Chondrocyte (in vitro differentiated cells): ENCODE data around the gene XG. TPM values are rescaled to one million over a fixed set of nuclear protein-coding genes. Genes with fewer than 3 reads are reported as not detected.
"Not testable (repeated sequence)": the region's sequence is repeated elsewhere in the genome, so short reads cannot be mapped to it uniquely, and the experiment has no call there.

Experiments
- DNase-seq: peaks from one replicate; pipeline ENCODE4 v3.0.0; 2021; ENCODE audit warnings: mixed read lengths, low spot score
- H3K27ac Mint-ChIP-seq: one replicate; pipeline ENCODE4 v1.8.0; 2021; ENCODE audit warnings: mild to moderate bottlenecking, moderate library complexity, mixed read lengths; ENCODE audit not compliant: unreplicated experiment
- H3K27me3 Mint-ChIP-seq: 2 replicates; pipeline ENCODE4 v1.8.0; 2021; ENCODE audit warnings: low read depth, mixed read lengths
- H3K36me3 Mint-ChIP-seq: 2 replicates; pipeline ENCODE4 v1.8.0; 2021; ENCODE audit warnings: low read depth, mixed read lengths
- H3K4me1 Mint-ChIP-seq: 2 replicates; pipeline ENCODE4 v1.8.0; 2021; ENCODE audit warnings: low read depth, mild to moderate bottlenecking, mixed read lengths
- H3K4me3 Mint-ChIP-seq: one replicate; pipeline ENCODE4 v1.8.0; 2021; ENCODE audit warnings: mild to moderate bottlenecking, moderate library complexity, mixed read lengths; ENCODE audit not compliant: unreplicated experiment
- H3K9me3 Mint-ChIP-seq: 2 replicates; pipeline ENCODE4 v1.8.0; 2021; ENCODE audit warnings: low read depth, mixed read lengths
- total RNA-seq: library from RNA; stranded (reverse); gene quantifications from 3 replicates; pipeline ENCODE4 v1.2.1, GENCODE V29; 2021
- TF ChIP-seq, protein P1 (sequence below): fragments of 200-600 bp; sonication (generic); IDR thresholded peaks from 2 replicates; pipeline ENCODE4 v1.5.0; 2021; ENCODE audit warnings: antibody characterized with exemption, mild to moderate bottlenecking, moderate library complexity

XG gene
- total RNA-seq, 1 donor from 2014 or later, result not detected

DNA sequence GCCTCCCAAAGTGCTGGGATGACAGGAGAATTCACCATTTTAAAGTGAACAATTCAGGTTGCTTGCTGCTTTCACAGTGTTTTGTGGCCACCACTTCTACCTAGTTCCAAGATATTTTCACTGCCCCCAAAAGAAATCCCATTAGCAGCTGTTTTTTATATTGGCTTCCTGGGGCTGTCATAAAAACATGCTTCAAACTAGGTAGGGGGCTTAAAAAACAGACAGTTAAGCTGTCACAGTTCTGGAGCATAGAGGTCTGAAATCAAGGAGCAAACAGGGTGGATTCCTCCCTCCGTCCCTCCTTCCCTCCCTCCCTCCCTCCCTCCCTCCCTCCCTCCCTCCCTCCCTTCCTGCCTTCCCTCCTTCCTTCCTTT lies 3.0 kb upstream of the XG start:
- no peaks in the 10 kb centered on the region for H3K9me3 Mint-ChIP-seq
- H3K27ac Mint-ChIP-seq, result no peak overlapping the region
- H3K27me3 Mint-ChIP-seq, result no peaks in the 10 kb centered on the region
- peaks cover 26% of the 10 kb centered on the region for H3K4me1 Mint-ChIP-seq
- H3K36me3 Mint-ChIP-seq, result peaks cover 2% of the 10 kb centered on the region
- TF ChIP-seq, protein P1, sequence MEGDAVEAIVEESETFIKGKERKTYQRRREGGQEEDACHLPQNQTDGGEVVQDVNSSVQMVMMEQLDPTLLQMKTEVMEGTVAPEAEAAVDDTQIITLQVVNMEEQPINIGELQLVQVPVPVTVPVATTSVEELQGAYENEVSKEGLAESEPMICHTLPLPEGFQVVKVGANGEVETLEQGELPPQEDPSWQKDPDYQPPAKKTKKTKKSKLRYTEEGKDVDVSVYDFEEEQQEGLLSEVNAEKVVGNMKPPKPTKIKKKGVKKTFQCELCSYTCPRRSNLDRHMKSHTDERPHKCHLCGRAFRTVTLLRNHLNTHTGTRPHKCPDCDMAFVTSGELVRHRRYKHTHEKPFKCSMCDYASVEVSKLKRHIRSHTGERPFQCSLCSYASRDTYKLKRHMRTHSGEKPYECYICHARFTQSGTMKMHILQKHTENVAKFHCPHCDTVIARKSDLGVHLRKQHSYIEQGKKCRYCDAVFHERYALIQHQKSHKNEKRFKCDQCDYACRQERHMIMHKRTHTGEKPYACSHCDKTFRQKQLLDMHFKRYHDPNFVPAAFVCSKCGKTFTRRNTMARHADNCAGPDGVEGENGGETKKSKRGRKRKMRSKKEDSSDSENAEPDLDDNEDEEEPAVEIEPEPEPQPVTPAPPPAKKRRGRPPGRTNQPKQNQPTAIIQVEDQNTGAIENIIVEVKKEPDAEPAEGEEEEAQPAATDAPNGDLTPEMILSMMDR, result no peak
- no peak for DNase-seq
- H3K4me3 Mint-ChIP-seq, result no peak overlapping the region

- H3K27me3 Mint-ChIP-seq, result no peaks in the 10 kb centered on the region
- H3K4me3 Mint-ChIP-seq, result no peak overlapping the region
- H3K36me3 Mint-ChIP-seq, result no peaks in the 10 kb centered on the region
- TF ChIP-seq, protein P1, result no peak
- no peaks in the 10 kb centered on the region for H3K9me3 Mint-ChIP-seq
- H3K27ac Mint-ChIP-seq, result no peak overlapping the region
- no peak for DNase-seq
- peaks cover 13% of the 10 kb centered on the region for H3K4me1 Mint-ChIP-seq
Measured at GRCh38 chrX:2751291-2751690, 549 bp upstream of the XG start.

GRCh38 chrX:2752441-2752840 lies 601 bp downstream of the XG start:
- not testable (repeated sequence) for H3K36me3 Mint-ChIP-seq, H3K4me3 Mint-ChIP-seq, H3K27ac Mint-ChIP-seq, H3K4me1 Mint-ChIP-seq, H3K27me3 Mint-ChIP-seq, H3K9me3 Mint-ChIP-seq, DNase-seq

- H3K27me3 Mint-ChIP-seq, H3K27ac Mint-ChIP-seq, H3K4me3 Mint-ChIP-seq, H3K4me1 Mint-ChIP-seq, DNase-seq, H3K9me3 Mint-ChIP-seq, H3K36me3 Mint-ChIP-seq: not testable (repeated sequence)
Measured at GRCh38 chrX:2755163-2755715, 3.4 kb downstream of the XG start.

GRCh38 chrX:2756548-2756947 lies 4.7 kb downstream of the XG start:
- DNase-seq, result no peak
- H3K4me3 Mint-ChIP-seq, result no peak overlapping the region
- H3K36me3 Mint-ChIP-seq, result peaks cover 1% of the 10 kb centered on the region
- peaks cover 5% of the 10 kb centered on the region for H3K4me1 Mint-ChIP-seq
- H3K9me3 Mint-ChIP-seq, result no peaks in the 10 kb centered on the region
- no peak overlapping the region for H3K27ac Mint-ChIP-seq
- H3K27me3 Mint-ChIP-seq, result no peaks in the 10 kb centered on the region
- TF ChIP-seq, protein P1, result no peak

DNA sequence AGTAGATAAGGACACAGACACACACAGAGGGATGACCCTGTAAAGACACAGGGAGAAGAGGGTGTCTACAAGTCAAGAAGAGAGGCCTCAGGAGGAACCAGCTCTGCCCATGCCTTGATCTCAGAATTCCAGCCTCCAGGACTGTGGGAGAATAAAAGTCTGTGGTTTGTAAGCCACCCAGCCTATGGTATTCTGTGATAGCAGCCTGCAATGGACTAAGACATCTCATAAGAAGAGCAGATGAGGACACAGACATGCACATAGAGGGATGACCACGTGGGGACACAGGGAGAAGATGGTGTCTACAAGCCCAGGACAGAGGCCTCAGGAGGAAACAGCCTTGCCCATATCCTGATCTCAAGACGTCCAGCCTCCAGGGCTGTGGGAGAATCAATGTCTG lies 9.4 kb downstream of the XG start:
- no peak for DNase-seq

GRCh38 chrX:2762671-2763070 lies 10.8 kb downstream of the XG start:
- H3K27ac Mint-ChIP-seq, H3K36me3 Mint-ChIP-seq, H3K9me3 Mint-ChIP-seq, DNase-seq, H3K4me3 Mint-ChIP-seq, H3K27me3 Mint-ChIP-seq, H3K4me1 Mint-ChIP-seq: not testable (repeated sequence)

More for the DNA sequence above, 9.4 kb downstream of the XG start:
- H3K4me3 Mint-ChIP-seq, result no peak overlapping the region
- no peak overlapping the region for H3K27ac Mint-ChIP-seq
- no peaks in the 10 kb centered on the region for H3K4me1 Mint-ChIP-seq
- peaks cover 1% of the 10 kb centered on the region for H3K36me3 Mint-ChIP-seq
- H3K27me3 Mint-ChIP-seq, result no peaks in the 10 kb centered on the region
- TF ChIP-seq, protein P1, result no peak
- no peaks in the 10 kb centered on the region for H3K9me3 Mint-ChIP-seq

DNA sequence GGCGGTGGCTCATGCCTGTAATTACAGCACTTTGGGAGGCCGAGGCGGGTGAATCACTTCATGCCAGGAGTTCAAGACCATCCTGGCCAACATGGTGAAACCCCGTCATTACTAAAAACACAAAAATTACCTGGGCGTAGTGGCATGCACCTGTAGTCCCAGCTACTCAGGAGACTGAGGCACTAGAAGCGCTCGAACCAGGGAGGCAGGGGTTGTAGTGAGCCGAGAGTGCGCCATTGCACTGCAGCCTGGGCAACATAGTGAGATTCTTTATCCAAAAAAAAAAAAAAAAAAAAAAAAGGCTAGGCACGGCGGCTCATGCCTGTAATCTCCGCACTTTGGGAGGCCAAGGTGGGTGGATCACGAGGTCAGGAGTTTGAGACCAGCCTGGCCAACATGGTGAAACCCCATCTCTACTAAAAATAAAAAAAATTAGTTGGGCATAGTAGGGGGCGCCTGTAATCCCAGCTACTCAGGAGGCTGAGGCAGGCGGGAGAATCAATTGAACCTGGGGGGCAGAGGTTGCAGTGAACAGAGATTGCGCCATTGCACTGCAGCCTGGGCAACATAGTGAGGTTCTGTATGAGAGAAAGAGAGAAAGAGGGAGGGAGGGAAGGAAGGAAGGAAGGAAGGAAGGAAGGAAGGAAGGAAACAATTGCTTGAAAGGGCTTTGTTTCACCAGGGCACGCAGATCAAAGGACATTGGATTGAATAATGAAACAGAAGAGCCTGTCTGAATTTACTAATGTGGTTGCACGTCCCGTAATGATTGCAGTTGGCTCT lies 13.1 kb downstream of the XG start:
- not testable (repeated sequence) for H3K9me3 Mint-ChIP-seq, H3K4me3 Mint-ChIP-seq, H3K27me3 Mint-ChIP-seq, H3K27ac Mint-ChIP-seq, DNase-seq, H3K36me3 Mint-ChIP-seq, H3K4me1 Mint-ChIP-seq
